ENCODE measurements around the gene CFI.

Gene CFI

GRCh38 chr4:109735566-109736365 is 66.0 kb downstream of the CFI start:
- no peak overlapping the region for H3K4me3 ChIP-seq (ENCODE audit: low read depth, low read length)

GRCh38 chr4:109733728-109734127 is 68.1 kb downstream of the CFI start:
- H3K27me3 ChIP-seq, result peaks cover 2% of the 10 kb centered on the region
- TF ChIP-seq CTCF (IDR thresholded peaks at IDR 0.05; ENCODE audit: low read depth, low read length), result no peak
- no peak for DNase-seq
- H3K36me3 ChIP-seq, result no peaks in the 10 kb centered on the region
- no peaks in the 10 kb centered on the region for H3K4me1 ChIP-seq
- H3K9me3 ChIP-seq, result no peaks in the 10 kb centered on the region
- H3K4me3 ChIP-seq (ENCODE audit: low read depth, low read length), result no peak overlapping the region

More at GRCh38 chr4:109735566-109736365, 66.0 kb downstream of the CFI start:
- Histone ChIP-seq H3K27me3 (no peaks in the 10 kb centered on the region; the same call in 1 of the 2 replicates), H3K36me3 (no peaks in the 10 kb centered on the region), H3K4me1 (no peaks in the 10 kb centered on the region), H3K9me3 (no peaks in the 10 kb centered on the region)
- no peak for TF ChIP-seq CTCF (IDR thresholded peaks at IDR 0.05; ENCODE audit: low read depth, low read length)
- DNase-seq, result no peak

- peaks cover 6% of the 10 kb centered on the region for H3K27me3 ChIP-seq
- no peak for TF ChIP-seq CTCF (IDR thresholded peaks at IDR 0.05; ENCODE audit: low read depth, low read length)
- no peaks in the 10 kb centered on the region for H3K9me3 ChIP-seq
- H3K36me3 ChIP-seq, result no peaks in the 10 kb centered on the region
- peak overlapping the region; percentile 74 for H3K4me3 ChIP-seq (ENCODE audit: low read depth, low read length)
- DNase-seq, result no peak
- no peaks in the 10 kb centered on the region for H3K4me1 ChIP-seq
Measured at GRCh38 chr4:109730619-109731545, 70.9 kb downstream of the CFI start.

DNA sequence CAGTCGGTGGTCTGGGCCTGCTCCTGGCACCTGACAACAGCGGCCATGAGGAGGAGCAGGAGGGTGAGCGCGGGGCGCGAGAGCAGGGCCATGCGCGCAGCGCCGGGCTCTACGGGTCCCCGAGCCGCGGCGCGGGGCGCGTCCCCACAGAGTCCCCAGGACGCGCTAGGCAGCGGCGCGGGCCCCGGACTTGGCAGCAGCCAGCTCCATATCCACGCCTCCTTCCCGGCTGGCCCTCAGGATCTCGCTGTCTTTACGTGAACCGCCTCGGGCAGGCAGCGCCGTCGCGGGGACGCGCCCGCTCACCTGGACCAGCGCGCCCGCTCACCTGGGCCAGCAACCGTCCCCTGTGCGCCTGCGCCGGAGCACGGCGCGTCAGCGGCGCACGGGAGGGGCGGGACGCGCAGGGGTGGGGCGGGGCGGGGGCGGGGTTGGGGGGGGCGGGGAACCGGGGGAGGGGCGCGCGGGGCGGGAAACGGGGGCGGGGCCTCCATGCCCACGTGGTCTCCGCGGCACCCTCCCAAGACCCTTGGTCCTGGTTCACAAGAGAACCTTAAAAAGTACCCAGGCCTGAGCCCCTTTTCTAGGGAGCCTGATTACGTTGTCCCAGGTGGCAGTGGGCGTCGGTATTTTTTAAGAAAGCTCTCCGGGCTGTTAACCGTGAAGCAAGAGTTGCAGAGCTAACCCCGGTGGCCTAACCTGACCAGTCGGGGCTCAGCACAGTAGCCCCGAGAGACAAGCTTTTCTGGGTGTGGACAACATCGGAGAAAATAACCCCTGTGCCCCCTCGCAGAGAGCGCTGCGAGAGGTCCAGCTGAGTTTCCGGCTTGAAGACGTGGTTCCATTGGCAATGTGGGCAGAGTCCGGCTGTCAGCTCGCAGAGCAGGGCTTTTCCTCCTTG is 71.8 kb downstream of the CFI start, which contains the start of gene PLA2G12A:
Gene PLA2G12A, minus strand, starts transcription at position 353 of the 901 bp plus-strand sequence. Its CDS starts 261 bp downstream, at position 92.
- no peaks in the 10 kb centered on the region for H3K36me3 ChIP-seq
- peak within 1 kb of the TSS; percentile 74 for H3K4me3 ChIP-seq (ENCODE audit: low read depth, low read length)
- no peak for TF ChIP-seq CTCF (IDR thresholded peaks at IDR 0.05; ENCODE audit: low read depth, low read length)
- peaks cover 6% of the 10 kb centered on the region for H3K27me3 ChIP-seq
- H3K4me1 ChIP-seq, result no peaks in the 10 kb centered on the region
- H3K9me3 ChIP-seq, result no peaks in the 10 kb centered on the region
- DNase-seq, result peak; percentile 56

GRCh38 chr4:109729117-109729717 is 72.6 kb downstream of the CFI start:
- TF ChIP-seq CTCF (IDR thresholded peaks at IDR 0.05; ENCODE audit: low read depth, low read length), result no peak
- DNase-seq, result no peak
- Histone ChIP-seq H3K27me3 (peaks cover 6% of the 10 kb centered on the region), H3K4me3 (ENCODE audit: low read depth, low read length) (peak overlapping the region; percentile 74), H3K36me3 (no peaks in the 10 kb centered on the region), H3K9me3 (no peaks in the 10 kb centered on the region), H3K4me1 (no peaks in the 10 kb centered on the region)
